Gastroesophageal sphincter (tissue), 2 donors: ENCODE data around the gene SPATA32.

Experiments used
- POLR2A ChIP-seq, 2 donors: fragments of 450-650 bp; IDR thresholded peaks; one replicate each; pipeline ENCODE4 v1.6.1; 2017; ENCODE audit warnings: antibody characterized with exemption in 2 of 2, mild to moderate bottlenecking in 2 of 2, moderate library complexity in 1 of 2
- POLR2AphosphoS5 ChIP-seq: sonication (generic); formaldehyde crosslinking; IDR thresholded peaks from one replicate; pipeline ENCODE4 v1.6.1; 2017; ENCODE audit warnings: antibody characterized with exemption

- TF ChIP-seq POLR2AphosphoS5 (no peak), POLR2A (IDR thresholded peaks at IDR 0.05) (no peak)
Measured at GRCh38 chr17:45290269-45290765, 28.4 kb upstream of the SPATA32 start.
